K562 (cell line): ENCODE measurements around the gene CLCN6. TPM values are rescaled to one million over a fixed set of nuclear protein-coding genes. Genes with fewer than 3 reads are reported as not detected.

ENCODE experiments used
- BRCA1 ChIP-seq, 2 experiments: fragments of 450-650 bp in 1 of 2; sonication (generic) in 1 of 2; formaldehyde crosslinking in 1 of 2; IDR thresholded peaks; 2 replicates each; pipeline versions ENCODE4 v1.5.0 to v1.6.1; 2017 to 2020; ENCODE audit warnings: mild to moderate bottlenecking in 1 of 2, missing genetic modification reagents in 1 of 2
- CBFB ChIP-seq: sonication (generic); formaldehyde crosslinking; IDR thresholded peaks from 2 replicates; pipeline ENCODE4 v1.4.0; 2020; ENCODE audit warnings: mild to moderate bottlenecking, missing genetic modification reagents
- DPF2 ChIP-seq: fragments of 450-650 bp; IDR thresholded peaks from 2 replicates; pipeline ENCODE4 v1.6.1; 2016
- FOXJ2 ChIP-seq: fragments of 200-800 bp; sonication (Bioruptor generic); IDR thresholded peaks from 2 replicates; pipeline ENCODE4 v1.6.1; 2016; ENCODE audit warnings: missing genetic modification characterization, missing compliant biosample characterization
- MBD1 ChIP-seq: fragments of 250-450 bp; sonication (Bioruptor Pico); IDR thresholded peaks from 2 replicates; pipeline ENCODE4 v1.8.0; 2022; ENCODE audit warnings: inconsistent platforms
- PTTG1 ChIP-seq: fragments of 450-650 bp; IDR thresholded peaks from 2 replicates; pipeline ENCODE4 v1.6.1; 2016; ENCODE audit warnings: low read depth, mild to moderate bottlenecking, missing genetic modification characterization, missing compliant biosample characterization
- SETDB1 ChIP-seq: IDR thresholded peaks from one replicate; pipeline ENCODE4 v1.6.1; 2012; ENCODE audit warnings: low read length, control low read depth, inconsistent platforms
- SMC3 ChIP-seq: conservative IDR thresholded peaks from 2 replicates; pipeline ENCODE4 v1.6.1; 2011; ENCODE audit warnings: low read depth, low read length, improper control_type of control experiment; ENCODE audit not compliant: insufficient read depth
- TBP ChIP-seq: optimal IDR thresholded peaks from 2 replicates; pipeline ENCODE3; 2011; ENCODE audit warnings: low read depth, low read length, improper control_type of control experiment
- ZNF551 ChIP-seq: fragments of 250-450 bp; sonication (Bioruptor Pico); IDR thresholded peaks from 2 replicates; pipeline ENCODE4 v1.5.0; 2021; ENCODE audit warnings: mild to moderate bottlenecking, moderate library complexity
- polyA plus RNA-seq, 8 experiments: library from polyadenylated mRNA; depleted of rRNA in 4 of 8; stranded (reverse) in 5 of 8; unstranded in 3 of 8; fragments of >200 nt; fragmentation: Nextera tagmentation in 2 of 8; fragmentation: Illumina TruSeq in 1 of 8; extraction: Ambion mirVana in 2 of 8; extraction: Trizol in 1 of 8; gene quantifications; 2 replicates each; pipeline versions ENCODE4 v1.2.1 to v1.2.3, GENCODE V29; 2011 to 2014; ENCODE audit warnings: inconsistent platforms in 1 of 8, missing spikeins in 1 of 8
- total RNA-seq, 7 experiments: library from RNA; depleted of rRNA in 6 of 7; stranded (reverse); fragments of >200 nt in 6 of 7; fragmentation: Illumina TruSeq in 2 of 7; extraction: Trizol in 2 of 7; gene quantifications; 2 replicates each; pipeline versions ENCODE4 v1.2.1 to v1.2.3, GENCODE V29; 2011 to 2021; ENCODE audit warnings: low replicate concordance in 1 of 7
- TF ChIP-seq, protein P1 (sequence below), 2 experiments: fragments of 450-650 bp; IDR thresholded peaks; 2 replicates each; pipeline ENCODE4 v1.6.1; 2016; ENCODE audit warnings: mild to moderate bottlenecking in 2 of 2, borderline replicate concordance in 1 of 2, low read depth in 1 of 2, moderate library complexity in 1 of 2
- TF ChIP-seq, protein P2 (sequence below): sonication (generic); IDR thresholded peaks from 2 replicates; pipeline ENCODE4 v1.6.1; 2016
- TF ChIP-seq, protein P3 (sequence below): fragments of 450-650 bp; formaldehyde crosslinking; IDR thresholded peaks from 2 replicates; pipeline ENCODE4 v1.4.0; 2020; ENCODE audit warnings: mild to moderate bottlenecking, moderate library complexity

CLCN6 gene
- total and polyA plus RNA-seq, 9 of the 15 experiments (the other 6 are each of a cell fraction or from before 2014, with no cell fraction given), result 2.0 to 21.8 (median 13.6) TPM

GRCh38 chr1:11838349-11839272 lies 32.6 kb downstream of the CLCN6 start (continued):
- TF ChIP-seq, protein P1, sequence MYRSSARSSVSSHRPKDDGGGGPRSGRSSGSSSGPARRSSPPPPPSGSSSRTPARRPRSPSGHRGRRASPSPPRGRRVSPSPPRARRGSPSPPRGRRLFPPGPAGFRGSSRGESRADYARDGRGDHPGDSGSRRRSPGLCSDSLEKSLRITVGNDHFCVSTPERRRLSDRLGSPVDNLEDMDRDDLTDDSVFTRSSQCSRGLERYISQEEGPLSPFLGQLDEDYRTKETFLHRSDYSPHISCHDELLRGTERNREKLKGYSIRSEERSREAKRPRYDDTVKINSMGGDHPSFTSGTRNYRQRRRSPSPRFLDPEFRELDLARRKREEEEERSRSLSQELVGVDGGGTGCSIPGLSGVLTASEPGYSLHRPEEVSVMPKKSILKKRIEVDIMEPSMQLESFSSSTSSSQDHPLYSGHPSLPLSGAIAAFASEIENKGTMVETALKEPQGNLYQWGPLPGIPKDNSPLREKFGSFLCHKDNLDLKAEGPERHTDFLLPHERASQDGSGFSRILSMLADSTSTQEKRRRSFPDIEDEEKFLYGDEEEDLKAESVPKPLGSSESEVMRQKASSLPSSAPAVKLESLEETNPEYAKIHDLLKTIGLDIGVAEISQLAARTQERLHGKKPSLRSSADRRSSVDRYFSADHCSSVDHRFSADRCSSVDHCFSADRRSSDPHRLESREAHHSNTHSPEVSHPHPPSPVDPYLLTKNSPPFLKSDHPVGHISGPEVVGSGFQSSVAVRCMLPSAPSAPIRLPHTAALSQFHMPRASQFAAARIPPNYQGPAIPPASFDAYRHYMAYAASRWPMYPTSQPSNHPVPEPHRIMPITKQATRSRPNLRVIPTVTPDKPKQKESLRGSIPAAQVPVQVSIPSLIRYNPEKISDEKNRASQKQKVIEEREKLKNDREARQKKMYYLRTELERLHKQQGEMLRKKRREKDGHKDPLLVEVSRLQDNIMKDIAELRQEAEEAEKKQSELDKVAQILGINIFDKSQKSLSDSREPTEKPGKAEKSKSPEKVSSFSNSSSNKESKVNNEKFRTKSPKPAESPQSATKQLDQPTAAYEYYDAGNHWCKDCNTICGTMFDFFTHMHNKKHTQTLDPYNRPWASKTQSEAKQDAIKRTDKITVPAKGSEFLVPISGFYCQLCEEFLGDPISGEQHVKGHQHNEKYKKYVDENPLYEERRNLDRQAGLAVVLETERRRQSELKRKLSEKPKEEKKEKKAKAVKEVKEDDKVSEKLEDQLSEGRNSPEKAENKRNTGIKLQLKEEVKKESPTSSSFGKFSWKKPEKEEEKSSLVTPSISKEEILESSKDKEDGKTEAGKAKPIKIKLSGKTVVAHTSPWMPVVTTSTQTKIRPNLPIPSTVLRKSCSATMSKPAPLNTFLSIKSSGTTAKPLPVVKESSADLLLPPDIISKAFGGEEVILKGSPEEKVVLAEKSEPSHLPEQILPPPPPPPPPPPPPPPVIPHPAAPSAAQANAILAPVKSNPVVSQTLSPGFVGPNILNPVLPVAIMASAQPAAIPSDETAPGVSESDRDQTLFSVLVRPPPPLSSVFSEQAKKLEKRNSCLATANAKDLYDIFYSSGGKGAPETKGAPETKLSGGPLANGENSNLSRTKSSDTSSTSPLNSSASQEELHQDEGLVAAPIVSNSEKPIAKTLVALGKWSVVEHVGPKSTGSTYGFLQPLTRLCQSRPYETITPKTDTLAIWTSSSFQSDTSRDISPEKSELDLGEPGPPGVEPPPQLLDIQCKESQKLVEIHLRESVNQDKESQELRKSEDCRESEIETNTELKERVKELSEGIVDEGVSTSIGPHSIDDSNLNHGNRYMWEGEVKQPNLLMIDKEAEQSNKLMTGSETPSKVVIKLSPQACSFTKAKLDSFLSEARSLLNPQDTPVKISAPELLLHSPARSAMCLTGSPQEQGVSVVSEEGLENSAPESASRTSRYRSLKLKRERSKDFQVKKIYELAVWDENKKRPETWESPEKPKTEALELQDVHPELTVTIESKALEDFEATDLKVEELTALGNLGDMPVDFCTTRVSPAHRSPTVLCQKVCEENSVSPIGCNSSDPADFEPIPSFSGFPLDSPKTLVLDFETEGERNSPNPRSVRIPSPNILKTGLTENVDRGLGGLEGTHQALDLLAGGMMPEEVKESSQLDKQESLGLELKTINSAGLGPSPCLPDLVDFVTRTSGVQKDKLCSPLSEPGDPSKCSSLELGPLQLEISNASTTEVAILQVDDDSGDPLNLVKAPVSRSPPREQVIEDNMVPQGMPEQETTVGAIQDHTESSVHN (IDR thresholded peaks at IDR 0.05; ENCODE audit: borderline replicate concordance in 1 of 2, low read depth in 1 of 2), result no peak
- TF ChIP-seq CBFB (peak; percentile 70; the same call in 1 of the 2 replicates), SMC3 (peak; percentile 100), TBP (no peak), ZNF551 (CRISPR knock-in tag) (no peak), MBD1 (CRISPR knock-in tag) (no peak), PTTG1 (tag) (no peak), BRCA1 (IDR thresholded peaks at IDR 0.05) (no peak), BRCA1 (CRISPR knock-in tag; IDR thresholded peaks at IDR 0.05) (no peak), SETDB1 (no peak), DPF2 (no peak), FOXJ2 (0 out of 2 replicates have a peak, but pooled peaks have one; percentile 17)
- TF ChIP-seq, protein P2, sequence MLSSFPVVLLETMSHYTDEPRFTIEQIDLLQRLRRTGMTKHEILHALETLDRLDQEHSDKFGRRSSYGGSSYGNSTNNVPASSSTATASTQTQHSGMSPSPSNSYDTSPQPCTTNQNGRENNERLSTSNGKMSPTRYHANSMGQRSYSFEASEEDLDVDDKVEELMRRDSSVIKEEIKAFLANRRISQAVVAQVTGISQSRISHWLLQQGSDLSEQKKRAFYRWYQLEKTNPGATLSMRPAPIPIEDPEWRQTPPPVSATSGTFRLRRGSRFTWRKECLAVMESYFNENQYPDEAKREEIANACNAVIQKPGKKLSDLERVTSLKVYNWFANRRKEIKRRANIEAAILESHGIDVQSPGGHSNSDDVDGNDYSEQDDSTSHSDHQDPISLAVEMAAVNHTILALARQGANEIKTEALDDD, result no peak
- TF ChIP-seq, protein P3, sequence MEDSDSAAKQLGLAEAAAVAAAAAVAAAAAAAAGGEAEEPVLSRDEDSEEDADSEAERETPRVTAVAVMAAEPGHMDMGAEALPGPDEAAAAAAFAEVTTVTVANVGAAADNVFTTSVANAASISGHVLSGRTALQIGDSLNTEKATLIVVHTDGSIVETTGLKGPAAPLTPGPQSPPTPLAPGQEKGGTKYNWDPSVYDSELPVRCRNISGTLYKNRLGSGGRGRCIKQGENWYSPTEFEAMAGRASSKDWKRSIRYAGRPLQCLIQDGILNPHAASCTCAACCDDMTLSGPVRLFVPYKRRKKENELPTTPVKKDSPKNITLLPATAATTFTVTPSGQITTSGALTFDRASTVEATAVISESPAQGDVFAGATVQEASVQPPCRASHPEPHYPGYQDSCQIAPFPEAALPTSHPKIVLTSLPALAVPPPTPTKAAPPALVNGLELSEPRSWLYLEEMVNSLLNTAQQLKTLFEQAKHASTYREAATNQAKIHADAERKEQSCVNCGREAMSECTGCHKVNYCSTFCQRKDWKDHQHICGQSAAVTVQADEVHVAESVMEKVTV (CRISPR knock-in tag), result peak; percentile 99
